GM12878 (cell line): ENCODE measurements around the gene FOLR2. TPM values are rescaled to one million over a fixed set of nuclear protein-coding genes. Genes with fewer than 3 reads are reported as not detected.

Experiments used
- ATF2 ChIP-seq: IDR thresholded peaks from 2 replicates; pipeline ENCODE4 v1.6.1; 2012; ENCODE audit warnings: low read length, inconsistent platforms
- ATF3 ChIP-seq: IDR thresholded peaks from 2 replicates; pipeline ENCODE4 v1.6.1; 2011; ENCODE audit warnings: low read depth, mild to moderate bottlenecking, low read length, moderate library complexity, borderline replicate concordance; ENCODE audit errors: extremely low read depth
- BCL11A ChIP-seq: IDR thresholded peaks from 2 replicates; pipeline ENCODE4 v1.6.1; 2011; ENCODE audit warnings: low read depth, low read length
- CEBPB ChIP-seq, 2 experiments: fragments of 150-350 bp in 1 of 2; IDR thresholded peaks; 2 replicates each; pipeline ENCODE4 v1.6.1; 2012 to 2014; ENCODE audit warnings: low read depth in 2 of 2, low read length in 2 of 2, borderline replicate concordance in 1 of 2, inconsistent platforms in 1 of 2
- CHD2 ChIP-seq: IDR thresholded peaks from 2 replicates; pipeline ENCODE4 v1.6.1; 2011; ENCODE audit warnings: low read depth, low read length, improper control_type of control experiment, borderline replicate concordance
- CTCF ChIP-seq, 3 experiments: IDR thresholded peaks in 2 of 3; conservative IDR thresholded peaks in 1 of 3; 2 replicates each; pipeline ENCODE4 v1.5.1; 2011; ENCODE audit warnings: low read depth in 3 of 3, low read length in 3 of 3, mild to moderate bottlenecking in 3 of 3, control low read depth in 2 of 3, moderate library complexity in 2 of 3, inconsistent platforms in 1 of 3, mixed read lengths in 1 of 3; ENCODE audit not compliant: control insufficient read depth in 2 of 3, insufficient read depth in 1 of 3; ENCODE audit errors: extremely low read depth in 1 of 3
- CUX1 ChIP-seq: IDR thresholded peaks from 2 replicates; pipeline ENCODE4 v1.6.1; 2012; ENCODE audit warnings: improper control_type of control experiment, low read depth, low read length; ENCODE audit not compliant: insufficient replicate concordance
- HCFC1 ChIP-seq: fragments of 150-350 bp; IDR thresholded peaks from 2 replicates; pipeline ENCODE4 v1.6.1; 2014; ENCODE audit warnings: low read length
- JUNB ChIP-seq: IDR thresholded peaks from 2 replicates; pipeline ENCODE4 v1.6.1; 2016; ENCODE audit warnings: antibody characterized with exemption, mild to moderate bottlenecking
- MTA2 ChIP-seq: fragments of 450-650 bp; IDR thresholded peaks from 2 replicates; pipeline ENCODE4 v1.6.1; 2016; ENCODE audit warnings: low read depth, mild to moderate bottlenecking, moderate library complexity
- NR2C1 ChIP-seq: fragments of 450-650 bp; IDR thresholded peaks from 2 replicates; pipeline ENCODE4 v1.6.1; 2017; ENCODE audit warnings: antibody characterized with exemption, mild to moderate bottlenecking, moderate library complexity
- POLR2AphosphoS2 ChIP-seq: IDR thresholded peaks from 2 replicates; pipeline ENCODE4 v1.6.1; 2011; ENCODE audit warnings: low read depth, mild to moderate bottlenecking, low read length, improper control_type of control experiment, moderate library complexity
- POLR2AphosphoS5 ChIP-seq: IDR thresholded peaks from 2 replicates; pipeline ENCODE4 v1.6.1; 2011; ENCODE audit warnings: mild to moderate bottlenecking, low read length, inconsistent platforms
- RAD51 ChIP-seq: fragments of 450-650 bp; IDR thresholded peaks from 2 replicates; pipeline ENCODE4 v1.6.1; 2016; ENCODE audit warnings: moderate library complexity, mild to moderate bottlenecking, inconsistent platforms
- RBBP5 ChIP-seq: fragments of 200-600 bp; sonication (generic); conservative IDR thresholded peaks from 2 replicates; pipeline ENCODE4 v1.6.1; 2016
- SREBF1 ChIP-seq: IDR thresholded peaks from 2 replicates; pipeline ENCODE4 v1.6.1; 2012; ENCODE audit warnings: mild to moderate bottlenecking, low read length
- SUPT20H ChIP-seq: IDR thresholded peaks from 2 replicates; pipeline ENCODE4 v1.6.1; 2011; ENCODE audit warnings: low read depth, mild to moderate bottlenecking, low read length, moderate library complexity, borderline replicate concordance; ENCODE audit not compliant: control insufficient read depth
- TAF1 ChIP-seq: IDR thresholded peaks from 2 replicates; pipeline ENCODE4 v1.6.1; 2011; ENCODE audit warnings: mild to moderate bottlenecking, low read depth, low read length, borderline replicate concordance
- TCF7 ChIP-seq: IDR thresholded peaks from 2 replicates; pipeline ENCODE4 v1.6.1; 2014; ENCODE audit warnings: antibody characterized with exemption, borderline replicate concordance
- YY1 ChIP-seq: IDR thresholded peaks from 2 replicates; pipeline ENCODE4 v1.6.1; 2011; ENCODE audit warnings: low read depth, mild to moderate bottlenecking, low read length
- ZNF622 ChIP-seq: fragments of 450-650 bp; IDR thresholded peaks from 2 replicates; pipeline ENCODE4 v1.6.1; 2017; ENCODE audit warnings: mild to moderate bottlenecking, inconsistent platforms
- ZZZ3 ChIP-seq: IDR thresholded peaks from 2 replicates; pipeline ENCODE4 v1.6.1; 2011; ENCODE audit warnings: low read depth; ENCODE audit not compliant: control insufficient read depth, insufficient read length
- polyA plus RNA-seq, 11 experiments: library from polyadenylated mRNA; depleted of rRNA in 4 of 11; unstranded in 6 of 11; stranded (reverse) in 5 of 11; fragments of >200 nt; fragmentation: Nextera tagmentation in 4 of 11; fragmentation: Illumina TruSeq in 1 of 11; extraction: Ambion mirVana in 4 of 11; extraction: Trizol in 1 of 11; gene quantifications; 1 replicate in 1 of 11; 2 replicates in 10 of 11; pipeline versions ENCODE4 v1.2.1 to v1.2.3, GENCODE V29; 2011 to 2016; ENCODE audit warnings: inconsistent platforms in 2 of 11, missing spikeins in 2 of 11, low read depth in 1 of 11
- total RNA-seq, 4 experiments: library from RNA; depleted of rRNA in 3 of 4; stranded (reverse); fragments of >200 nt in 3 of 4; fragmentation: Illumina TruSeq in 1 of 4; extraction: Trizol in 1 of 4; gene quantifications; 2 replicates each; pipeline versions ENCODE4 v1.2.1 to v1.2.3, GENCODE V29; 2013 to 2021

FOLR2 gene
- total and polyA plus RNA-seq, 10 of the 15 experiments (the other 5 are each of a cell fraction or from before 2014, with no cell fraction given), result 0.10 to 11.1 (median 1.9) TPM

- TF ChIP-seq CUX1 (no peak), CEBPB (IDR thresholded peaks at IDR 0.05; ENCODE audit: borderline replicate concordance in 1 of 2, low read depth in 2 of 2, low read length in 2 of 2) (no peak), POLR2AphosphoS5 (peak; percentile 35; the same call in 1 of the 2 replicates), TAF1 (no peak), BCL11A (0 out of 2 replicates have a peak, but pooled peaks have one; percentile 2), RBBP5 (no peak), RAD51 (no peak), ATF3 (no peak), SREBF1 (no peak), CTCF (IDR thresholded peaks at IDR 0.05 in 2 of 3, conservative IDR thresholded peaks at IDR 0.05 in 1 of 3; ENCODE audit: control insufficient read depth in 2 of 3, extremely low read depth in 1 of 3, insufficient read depth in 1 of 3, low read depth in 3 of 3, low read length in 3 of 3) (no peak), JUNB (no peak), HCFC1 (no peak), ZNF622 (no peak), TCF7 (no peak), ATF2 (no peak), POLR2AphosphoS2 (no peak), MTA2 (0 out of 2 replicates have a peak, but pooled peaks have one; percentile 12), YY1 (no peak), CHD2 (peak; percentile 75), NR2C1 (no peak), ZZZ3 (no peak), SUPT20H (no peak)
Measured at GRCh38 chr11:72223615-72224563, 7.3 kb downstream of the FOLR2 start (continued).
